Sigmoid colon (tissue), 4 donors: ENCODE measurements around the gene EPRS1.

Experiments used
- CTCF ChIP-seq, 4 experiments: fragments of 450-650 bp in 3 of 4; fragments of 200-600 bp in 1 of 4; IDR thresholded peaks; one replicate each; pipeline ENCODE4 v1.5.1; 2016 to 2019; ENCODE audit warnings: antibody characterized with exemption in 4 of 4, mild to moderate bottlenecking in 3 of 4, moderate library complexity in 2 of 4
- POLR2A ChIP-seq, 2 donors: fragments of 450-650 bp; IDR thresholded peaks; one replicate each; pipeline ENCODE4 v1.6.1; 2016; ENCODE audit warnings: antibody characterized with exemption in 2 of 2, mild to moderate bottlenecking in 2 of 2, moderate library complexity in 2 of 2
- POLR2AphosphoS5 ChIP-seq, 4 donors: sonication (generic); formaldehyde crosslinking; IDR thresholded peaks; one replicate each; pipeline ENCODE4 v1.6.1; 2017; ENCODE audit warnings: antibody characterized with exemption in 4 of 4

GRCh38 chr1:220056374-220056773 is 10.1 kb upstream of the EPRS1 start:
- TF ChIP-seq POLR2A (IDR thresholded peaks at IDR 0.05) (no peak), POLR2AphosphoS5 (IDR thresholded peaks at IDR 0.05) (no peak), CTCF (IDR thresholded peaks at IDR 0.05) (no peak)
